H1 (cell line): ENCODE results near the gene OR2F2. TPM values are rescaled to one million over a fixed set of nuclear protein-coding genes. Genes with fewer than 3 reads are reported as not detected.

Source experiments
- CTCF ChIA-PET: fragments of 300-600 bp; sonication (Branson Sonifier 250); formaldehyde crosslinking; loops from one replicate; lab custom pipeline; 2021; ENCODE audit not compliant: partially characterized antibody; lab: Charles Lee
- POLR2A ChIA-PET: fragments of 300-600 bp; sonication (Branson Sonifier 250); formaldehyde crosslinking; loops from one replicate; lab custom pipeline; 2021; ENCODE audit warnings: inconsistent platforms; ENCODE audit not compliant: partially characterized antibody; lab: Charles Lee
- DNase-seq, 2 experiments: peaks; one replicate each; pipeline versions ENCODE4 v3.0.0 to v3.0.0-alpha.2; 2010 to 2022; ENCODE audit warnings: low spot score in 2 of 2, low read depth in 1 of 2, mixed read lengths in 1 of 2
- FAIRE-seq: peaks from 2 replicates; lab custom pipeline; 2011; peaks lifted over from hg19 to GRCh38; lab: Jason Lieb, UNC
- H2AFZ ChIP-seq: 2 replicates; pipeline ENCODE4 v1.8.1; 2012; ENCODE audit warnings: low read length, inconsistent platforms
- H2AK5ac ChIP-seq: 2 replicates; pipeline ENCODE4 v1.6.1; 2013; ENCODE audit warnings: low read depth, low read length
- H2BK120ac ChIP-seq: replicated peaks from 2 replicates; pipeline ENCODE3; 2013; ENCODE audit warnings: low read depth, low read length, inconsistent platforms
- H2BK12ac ChIP-seq: 2 replicates; pipeline ENCODE4 v1.6.1; 2013; ENCODE audit warnings: low read depth, low read length
- H2BK15ac ChIP-seq: 2 replicates; pipeline ENCODE4 v1.6.1; 2013; ENCODE audit warnings: low read length
- H2BK20ac ChIP-seq: 2 replicates; pipeline ENCODE4 v1.6.1; 2013; ENCODE audit warnings: low read length
- H2BK5ac ChIP-seq: 2 replicates; pipeline ENCODE4 v1.6.1; 2013; ENCODE audit warnings: low read depth, low read length
- H3K14ac ChIP-seq: 2 replicates; pipeline ENCODE4 v1.6.1; 2013; ENCODE audit warnings: inconsistent platforms; ENCODE audit not compliant: insufficient read length
- H3K18ac ChIP-seq: 2 replicates; pipeline ENCODE4 v1.6.1; 2013; ENCODE audit warnings: low read length; ENCODE audit errors: extremely low read depth
- H3K23ac ChIP-seq: 2 replicates; pipeline ENCODE4 v1.6.1; 2013; ENCODE audit warnings: inconsistent platforms; ENCODE audit not compliant: insufficient read length
- H3K23me2 ChIP-seq: 2 replicates; pipeline ENCODE4 v1.6.1; 2013; ENCODE audit warnings: low read depth, low read length
- H3K27ac ChIP-seq: 2 replicates; pipeline ENCODE4 v1.6.1; 2011; ENCODE audit warnings: low read depth, low read length, inconsistent platforms
- H3K27me3 ChIP-seq, 4 experiments: replicated peaks in 1 of 4; 1 replicate in 1 of 4; 2 replicates in 3 of 4; pipeline versions ENCODE4 v1.6.1 to v1.8.1; 2011 to 2013; ENCODE audit warnings: low read length in 3 of 4, mild to moderate bottlenecking in 3 of 4, inconsistent platforms in 2 of 4, mixed read lengths in 2 of 4, moderate library complexity in 1 of 4; ENCODE audit not compliant: control insufficient read depth in 3 of 4, insufficient read depth in 3 of 4; ENCODE audit errors: extremely low read depth in 1 of 4
- H3K36me3 ChIP-seq, 4 experiments: 2 replicates each; pipeline versions ENCODE4 v1.6.1 to v1.8.1; 2011 to 2013; ENCODE audit warnings: mild to moderate bottlenecking in 4 of 4, low read length in 3 of 4, moderate library complexity in 2 of 4, control low read depth in 1 of 4, inconsistent platforms in 1 of 4; ENCODE audit not compliant: insufficient read depth in 4 of 4, control insufficient read depth in 2 of 4
- H3K4ac ChIP-seq: replicated peaks from 2 replicates; pipeline ENCODE3; 2013; ENCODE audit warnings: low read length, low read depth, mixed read lengths, inconsistent platforms; ENCODE audit not compliant: insufficient read length
- H3K4me1 ChIP-seq, 4 experiments: replicated peaks in 1 of 4; 1 replicate in 1 of 4; 2 replicates in 3 of 4; pipeline versions ENCODE4 v1.6.1 to v1.8.1; 2011 to 2013; ENCODE audit warnings: low read length in 3 of 4, inconsistent platforms in 2 of 4, mixed read lengths in 1 of 4; ENCODE audit not compliant: insufficient read depth in 4 of 4, control insufficient read depth in 3 of 4
- H3K4me2 ChIP-seq, 2 experiments: 2 replicates each; pipeline versions ENCODE4 v1.6.1 to v1.8.1; 2011 to 2013; ENCODE audit warnings: low read depth in 2 of 2, low read length in 2 of 2, control low read depth in 1 of 2, inconsistent platforms in 1 of 2, mild to moderate bottlenecking in 1 of 2; ENCODE audit not compliant: insufficient read depth in 1 of 2
- H3K4me3 ChIP-seq, 4 experiments: fragments of 200-600, 300-600 bp in 1 of 4; sonication (generic), shearing (Covaris generic), sonication (Bioruptor Twin) in 1 of 4; 2 replicates each; pipeline versions ENCODE4 v1.5.1 to v1.8.1; 2011 to 2016; ENCODE audit warnings: low read length in 4 of 4, low read depth in 3 of 4, control low read depth in 2 of 4, inconsistent platforms in 2 of 4, mild to moderate bottlenecking in 2 of 4, mixed read lengths in 1 of 4, moderate library complexity in 1 of 4; ENCODE audit not compliant: insufficient read depth in 2 of 4; ENCODE audit errors: extremely low read depth in 1 of 4
- H3K56ac ChIP-seq: replicated peaks from 2 replicates; pipeline ENCODE3; 2013; ENCODE audit warnings: low read depth, mild to moderate bottlenecking, mixed read lengths, low read length, inconsistent platforms; ENCODE audit not compliant: insufficient read length
- H3K79me1 ChIP-seq: 2 replicates; pipeline ENCODE4 v1.6.1; 2013; ENCODE audit warnings: low read depth, low read length, control low read depth
- H3K79me2 ChIP-seq, 2 experiments: 2 replicates each; pipeline versions ENCODE4 v1.6.1 to v1.8.1; 2012 to 2013; ENCODE audit warnings: low read length in 2 of 2, mild to moderate bottlenecking in 2 of 2, inconsistent platforms in 1 of 2; ENCODE audit not compliant: insufficient read depth in 2 of 2, control insufficient read depth in 1 of 2
- H3K9ac ChIP-seq, 4 experiments: replicated peaks in 1 of 4; 1 replicate in 1 of 4; 2 replicates in 3 of 4; pipeline versions ENCODE4 v1.6.1 to v1.8.1; 2011 to 2013; ENCODE audit warnings: low read depth in 3 of 4, low read length in 3 of 4, control low read depth in 2 of 4, mild to moderate bottlenecking in 2 of 4, moderate library complexity in 2 of 4, inconsistent platforms in 1 of 4; ENCODE audit errors: extremely low read depth in 1 of 4
- H3K9me3 ChIP-seq, 2 experiments: 2 replicates each; pipeline versions ENCODE4 v1.6.1 to v1.8.1; 2012 to 2013; ENCODE audit warnings: mild to moderate bottlenecking in 2 of 2, moderate library complexity in 2 of 2, control low read depth in 1 of 2, inconsistent platforms in 1 of 2, low read depth in 1 of 2, low read length in 1 of 2, mixed read lengths in 1 of 2; ENCODE audit not compliant: insufficient read depth in 2 of 2
- H4K20me1 ChIP-seq, 2 experiments: replicated peaks in 1 of 2; 2 replicates each; pipeline versions ENCODE3 to v1.8.1; 2011 to 2013; ENCODE audit warnings: inconsistent platforms in 2 of 2, low read length in 2 of 2, mild to moderate bottlenecking in 1 of 2; ENCODE audit not compliant: insufficient read depth in 2 of 2, control insufficient read depth in 1 of 2
- H4K5ac ChIP-seq: 2 replicates; pipeline ENCODE4 v1.6.1; 2013; ENCODE audit warnings: low read length, low read depth, mixed read lengths, inconsistent platforms; ENCODE audit not compliant: insufficient read length
- H4K8ac ChIP-seq: 2 replicates; pipeline ENCODE4 v1.8.0; 2013; ENCODE audit warnings: mild to moderate bottlenecking, moderate library complexity, low read length, inconsistent platforms; ENCODE audit not compliant: insufficient read depth; ENCODE audit errors: extremely low read depth
- H4K91ac ChIP-seq: replicated peaks from 2 replicates; pipeline ENCODE3; 2013; ENCODE audit warnings: low read length, mixed read lengths, inconsistent platforms; ENCODE audit not compliant: insufficient read length
- BACH1 ChIP-seq: IDR thresholded peaks from 2 replicates; pipeline ENCODE4 v1.6.1; 2012; ENCODE audit warnings: low read length, improper control_type of control experiment
- BRCA1 ChIP-seq: IDR thresholded peaks from 2 replicates; pipeline ENCODE4 v1.6.1; 2012; ENCODE audit warnings: low read depth, low read length, improper control_type of control experiment
- CHD1 ChIP-seq: IDR thresholded peaks from 2 replicates; pipeline ENCODE4 v1.6.1; 2012; ENCODE audit warnings: low read depth, low read length, improper control_type of control experiment
- CREB1 ChIP-seq: IDR thresholded peaks from 2 replicates; pipeline ENCODE4 v1.6.1; 2012; ENCODE audit warnings: inconsistent platforms
- E2F6 ChIP-seq: IDR thresholded peaks from 2 replicates; pipeline ENCODE4 v1.6.1; 2012; ENCODE audit warnings: inconsistent platforms
- EGR1 ChIP-seq: IDR thresholded peaks from 2 replicates; pipeline ENCODE4 v1.6.1; 2011; ENCODE audit warnings: low read depth, low read length, borderline replicate concordance
- KDM1A ChIP-seq: fragments of 200-600, 300-600 bp; sonication (generic); IDR thresholded peaks from 2 replicates; pipeline ENCODE4 v1.7.1; 2016; ENCODE audit warnings: mild to moderate bottlenecking, low read length, borderline replicate concordance
- MAFK ChIP-seq: IDR thresholded peaks from 2 replicates; pipeline ENCODE4 v1.6.1; 2012; ENCODE audit warnings: low read depth, mild to moderate bottlenecking, improper control_type of control experiment, low read length
- MAX ChIP-seq: IDR thresholded peaks from 2 replicates; pipeline ENCODE4 v1.6.1; 2012; ENCODE audit warnings: inconsistent platforms
- NANOG ChIP-seq: IDR thresholded peaks from 2 replicates; pipeline ENCODE4 v1.6.1; 2011; ENCODE audit warnings: low read length, low read depth, mild to moderate bottlenecking, inconsistent platforms; ENCODE audit not compliant: insufficient read depth, poor library complexity, severe bottlenecking
- POLR2AphosphoS5 ChIP-seq: IDR thresholded peaks from 2 replicates; pipeline ENCODE4 v1.6.1; 2011; ENCODE audit warnings: low read depth, low read length
- SIX5 ChIP-seq: IDR thresholded peaks from 2 replicates; pipeline ENCODE4 v1.6.1; 2011; ENCODE audit warnings: mild to moderate bottlenecking, low read depth, low read length
- SP4 ChIP-seq: IDR thresholded peaks from 2 replicates; pipeline ENCODE4 v1.6.1; 2012; ENCODE audit warnings: low read length, inconsistent platforms
- TAF7 ChIP-seq: optimal IDR thresholded peaks from 2 replicates; pipeline ENCODE3; 2011; ENCODE audit warnings: low read depth, mild to moderate bottlenecking, inconsistent platforms, low read length, moderate library complexity, borderline replicate concordance
- TCF12 ChIP-seq: IDR thresholded peaks from 2 replicates; pipeline ENCODE4 v1.6.1; 2011; ENCODE audit warnings: low read depth, mild to moderate bottlenecking, low read length
- TEAD4 ChIP-seq: IDR thresholded peaks from 2 replicates; pipeline ENCODE4 v1.6.1; 2012; ENCODE audit warnings: low read depth, low read length, inconsistent platforms, mixed read lengths
- WGBS, 2 experiments: shearing (Covaris generic) in 1 of 2; methylation state at CpG; one replicate each; pipeline versions ENCODE4 v1.1.6 to v1.1.7; 2013 to 2015; ENCODE audit warnings: low lambda C conversion rate in 2 of 2, mixed read lengths in 2 of 2, inconsistent platforms in 1 of 2, low coverage in 1 of 2, missing lambda C conversion rate in 1 of 2; ENCODE audit not compliant: insufficient replicate concordance in 2 of 2, insufficient coverage in 1 of 2, insufficient read length in 1 of 2; ENCODE audit errors: extremely low coverage in 1 of 2, missing lambda C conversion rate in 1 of 2; 5-methylcytosine and 5-hydroxymethylcytosine counted together
- polyA plus RNA-seq, 7 experiments: library from polyadenylated mRNA; depleted of rRNA in 3 of 7; stranded (reverse) in 5 of 7; unstranded in 2 of 7; fragments of >200 nt in 5 of 7; fragments of 200-250 nt in 2 of 7; gene quantifications; 1 replicate in 5 of 7; 2 replicates in 1 of 7; 4 replicates in 1 of 7; pipeline versions ENCODE4 v1.2.1 to v1.2.3, GENCODE V29; 2011 to 2013; ENCODE audit warnings: missing spikeins in 2 of 7, mixed read lengths in 2 of 7
- total RNA-seq: library from RNA; stranded (reverse); fragmentation: NEBNext Ultra II Directional; extraction: Animal tissue kit (Norgen Biotek cat#: 25700); gene quantifications from 2 replicates; pipeline ENCODE4 v1.2.1, GENCODE V29; 2021

OR2F2 gene
- total and polyA plus RNA-seq, 2 of the 8 experiments (the other 6 are each of a cell fraction or from before 2014, with no cell fraction given) = not detected

GRCh38 chr7:143967398-143967797 lies 32.4 kb downstream of the OR2F2 start:
- CTCF ChIA-PET = interaction anchor here (1.1 kb wide), 1 partner anchor 9 kb away, joined by 4 read pairs; no protein-coding TSS in a partner anchor
- no peak for DNase-seq
- WGBS, 2 experiments = 89% methylated on average over 4 of the region's 4 CpGs; no CpG with 5 or more reads in 1 of the 2 experiments
- Histone ChIP-seq H2BK12ac (no peak overlapping the region), H4K5ac (no peak overlapping the region), H3K9ac (no peak overlapping the region), H3K4me2 (no peak overlapping the region), H3K79me1 (no peaks in the 10 kb centered on the region), H3K23ac (no peak overlapping the region), H2AK5ac (no peak overlapping the region), H3K27ac (no peak overlapping the region), H3K18ac (no peak overlapping the region), H2AFZ (no peak overlapping the region), H3K14ac (no peak overlapping the region), H2BK120ac (no peak overlapping the region), H3K36me3 (no peaks in the 10 kb centered on the region), H4K91ac (no peak overlapping the region), H3K23me2 (no peaks in the 10 kb centered on the region), H4K20me1 (no peaks in the 10 kb centered on the region), H3K4me3 (no peak overlapping the region), H2BK15ac (no peak overlapping the region), H3K27me3 (no peaks in the 10 kb centered on the region), H2BK20ac (no peak overlapping the region), H4K8ac (no peak overlapping the region), H3K4ac (no peak overlapping the region)
- FAIRE-seq = no peak
- TF ChIP-seq SP4 (no peak), BRCA1 (no peak), TEAD4 (no peak), E2F6 (no peak), SIX5 (no peak), KDM1A (no peak), NANOG (no peak), MAFK (no peak), TAF7 (no peak), CREB1 (no peak), EGR1 (no peak), CHD1 (no peak), BACH1 (no peak), POLR2AphosphoS5 (no peak), TCF12 (no peak), MAX (no peak)
- TF ChIP-seq, all 59 proteins: peak for 0
- H3K56ac ChIP-seq = no peak overlapping the region
- H3K79me2 ChIP-seq = no peaks in the 10 kb centered on the region
- H2BK5ac ChIP-seq = no peak overlapping the region
- POLR2A ChIA-PET = no interaction called here
- H3K9me3 ChIP-seq = no peaks in the 10 kb centered on the region
- peaks cover 0 to 3% (median 0%) of the 10 kb centered on the region in 4 experiments; a peak in 1 of 7 replicates for H3K4me1 ChIP-seq
